HG03045 (cell line): ENCODE measurements around the gene ENTR1.

Source experiments
- ATAC-seq: cut with Tn5 transposase; IDR thresholded peaks from one replicate; pipeline ENCODE4 v1.9.1; 2021; ENCODE audit warnings: mild to moderate bottlenecking, moderate library complexity; ENCODE audit not compliant: unreplicated experiment

ENTR1 gene

GRCh38 chr9:136398286-136398685 is 12.1 kb downstream of the ENTR1 start:
- no peak for ATAC-seq

GRCh38 chr9:136397643-136398042 is 12.8 kb downstream of the ENTR1 start:
- ATAC-seq = no peak

GRCh38 chr9:136396219-136396515 is 14.2 kb downstream of the ENTR1 start:
- ATAC-seq = no peak

- no peak for ATAC-seq
Measured at GRCh38 chr9:136395345-136396218, 14.8 kb downstream of the ENTR1 start.

GRCh38 chr9:136395020-136395340 is 15.4 kb downstream of the ENTR1 start:
- ATAC-seq = no peak

GRCh38 chr9:136394312-136395019 is 15.9 kb downstream of the ENTR1 start:
- ATAC-seq = no peak

GRCh38 chr9:136393531-136393930 is 16.9 kb downstream of the ENTR1 start:
- ATAC-seq = no peak

- no peak for ATAC-seq
Measured at GRCh38 chr9:136392538-136393449, 17.6 kb downstream of the ENTR1 start.

- no peak for ATAC-seq
Measured at GRCh38 chr9:136391737-136392537, 18.5 kb downstream of the ENTR1 start.

- no peak for ATAC-seq
Measured at GRCh38 chr9:136389396-136389795, 21.0 kb downstream of the ENTR1 start.

- no peak for ATAC-seq
Measured at GRCh38 chr9:136387217-136387616, 23.2 kb downstream of the ENTR1 start.

GRCh38 chr9:136386018-136386417 is 24.4 kb downstream of the ENTR1 start:
- ATAC-seq = no peak

GRCh38 chr9:136385015-136385414 is 25.4 kb downstream of the ENTR1 start:
- no peak for ATAC-seq

- no peak for ATAC-seq
Measured at GRCh38 chr9:136383436-136383835, 27.0 kb downstream of the ENTR1 start.

- ATAC-seq = no peak
Measured at GRCh38 chr9:136381966-136382513, 28.4 kb downstream of the ENTR1 start.

GRCh38 chr9:136381311-136381710 is 29.1 kb downstream of the ENTR1 start:
- no peak for ATAC-seq

- no peak for ATAC-seq
Measured at GRCh38 chr9:136380381-136380780, 30.0 kb downstream of the ENTR1 start.

GRCh38 chr9:136379891-136380290 is 30.5 kb downstream of the ENTR1 start:
- no peak for ATAC-seq

GRCh38 chr9:136379401-136379800 is 31.0 kb downstream of the ENTR1 start:
- ATAC-seq = no peak

- no peak for ATAC-seq
Measured at GRCh38 chr9:136379003-136379287, 31.5 kb downstream of the ENTR1 start.
